HepG2 (cell line): ENCODE data around the gene CPNE1. TPM values are rescaled to one million over a fixed set of nuclear protein-coding genes. Genes with fewer than 3 reads are reported as not detected.
A peak's percentile ranks its signal among the peaks of the same experiment; 100 is the strongest.

ENCODE experiments used
- AGO2 ChIP-seq: fragments of 200-400 bp; formaldehyde crosslinking; optimal IDR thresholded peaks from 2 replicates; pipeline ENCODE3; 2017; ENCODE audit warnings: mild to moderate bottlenecking, low read depth, low read length, moderate library complexity
- CEBPB ChIP-seq: IDR thresholded peaks from 2 replicates; pipeline ENCODE4 v1.6.1; 2011; ENCODE audit warnings: low read depth, low read length, improper control_type of control experiment, borderline replicate concordance
- E2F2 ChIP-seq: sonication (generic); formaldehyde crosslinking; IDR thresholded peaks from 2 replicates; pipeline ENCODE4 v1.4.0; 2020; ENCODE audit warnings: missing genetic modification reagents, borderline replicate concordance
- IRF9 ChIP-seq: sonication (generic); formaldehyde crosslinking; IDR thresholded peaks from 2 replicates; pipeline ENCODE4 v1.8.0; 2022; ENCODE audit warnings: missing genetic modification reagents, mild to moderate bottlenecking, borderline replicate concordance
- MED13 ChIP-seq: sonication (generic); formaldehyde crosslinking; IDR thresholded peaks from 2 replicates; pipeline ENCODE4 v1.5.0; 2020; ENCODE audit warnings: missing genetic modification reagents
- NFAT5 ChIP-seq: sonication (generic); formaldehyde crosslinking; IDR thresholded peaks from 2 replicates; pipeline ENCODE4 v1.4.0; 2020; ENCODE audit warnings: missing genetic modification reagents
- PLSCR1 ChIP-seq: sonication (generic); formaldehyde crosslinking; IDR thresholded peaks from 2 replicates; pipeline ENCODE4 v1.5.0; 2020; ENCODE audit warnings: missing genetic modification reagents, mild to moderate bottlenecking, borderline replicate concordance
- POLR2AphosphoS5 ChIP-seq: IDR thresholded peaks from 2 replicates; pipeline ENCODE4 v1.6.1; 2012; ENCODE audit warnings: low read depth, low read length
- PRPF4 ChIP-seq: fragments of 200-400 bp; formaldehyde crosslinking; IDR thresholded peaks from 2 replicates; pipeline ENCODE4 v1.6.1; 2016; ENCODE audit warnings: low read length, low read depth; ENCODE audit not compliant: poor library complexity, severe bottlenecking
- SNAPC5 ChIP-seq: sonication (generic); formaldehyde crosslinking; IDR thresholded peaks from 2 replicates; pipeline ENCODE4 v1.8.1; 2023; ENCODE audit warnings: mild to moderate bottlenecking, missing genetic modification reagents, borderline replicate concordance
- SOX5 ChIP-seq: IDR thresholded peaks from 2 replicates; pipeline ENCODE4 v1.6.1; 2016; ENCODE audit warnings: borderline replicate concordance
- TEAD2 ChIP-seq: sonication (generic); formaldehyde crosslinking; IDR thresholded peaks from 2 replicates; pipeline ENCODE4 v1.9.0; 2021; ENCODE audit warnings: missing genetic modification reagents
- ZBTB21 ChIP-seq: sonication (generic); formaldehyde crosslinking; IDR thresholded peaks from 2 replicates; pipeline ENCODE4 v1.4.0; 2020; ENCODE audit warnings: missing genetic modification reagents
- ZFX ChIP-seq: sonication (generic); formaldehyde crosslinking; IDR thresholded peaks from 2 replicates; pipeline ENCODE4 v1.4.0; 2020; ENCODE audit warnings: mild to moderate bottlenecking, low read depth, missing genetic modification reagents, moderate library complexity
- ZMYM4 ChIP-seq: sonication (generic); formaldehyde crosslinking; IDR thresholded peaks from 2 replicates; pipeline ENCODE4 v1.8.1; 2023; ENCODE audit warnings: mild to moderate bottlenecking, missing genetic modification reagents
- ZNF282 ChIP-seq: fragments of 450-650 bp; IDR thresholded peaks from 2 replicates; pipeline ENCODE4 v1.6.1; 2018; ENCODE audit not compliant: partially characterized antibody
- ZNF674 ChIP-seq: sonication (generic); formaldehyde crosslinking; IDR thresholded peaks from 2 replicates; pipeline ENCODE4 v1.5.0; 2020; ENCODE audit warnings: low read depth, mild to moderate bottlenecking, missing genetic modification reagents
- ZNF879 ChIP-seq: sonication (generic); formaldehyde crosslinking; IDR thresholded peaks from 2 replicates; pipeline ENCODE4 v1.8.1; 2023; ENCODE audit warnings: missing genetic modification reagents
- polyA plus RNA-seq, 8 experiments: library from polyadenylated mRNA; depleted of rRNA in 3 of 8; stranded (reverse) in 7 of 8; unstranded in 1 of 8; fragments of >200 nt; fragmentation: Illumina TruSeq in 4 of 8; extraction: Trizol in 4 of 8; gene quantifications; 2 replicates each; pipeline versions ENCODE4 v1.2.1 to v1.2.3, GENCODE V29; 2011 to 2016; ENCODE audit warnings: low read depth in 4 of 8, missing spikeins in 1 of 8, mixed read lengths in 1 of 8; ENCODE audit not compliant: insufficient read depth in 1 of 8
- total RNA-seq, 5 experiments: library from RNA; depleted of rRNA; stranded (reverse); fragments of >200 nt; fragmentation: Illumina TruSeq; extraction: Trizol; gene quantifications; 2 replicates each; pipeline ENCODE4 v1.2.3, GENCODE V29; 2016; ENCODE audit warnings: low read depth in 1 of 5

CPNE1 gene
- total and polyA plus RNA-seq, 2 of the 13 experiments (the other 11 are each of a cell fraction or from before 2014, with no cell fraction given): 408 to 431 TPM

GRCh38 chr20:35702824-35703695, 38.4 kb upstream of the CPNE1 start (continued):
- no peak for TF ChIP-seq IRF9 (CRISPR knock-in tag)
- 0 out of 2 replicates have a peak, but pooled peaks have one; percentile 25 for TF ChIP-seq SNAPC5
- TF ChIP-seq SOX5 (CRISPR knock-in tag): peak; percentile 27; the same call in 1 of the 2 replicates
- no peak for TF ChIP-seq ZBTB21
- TF ChIP-seq E2F2 (CRISPR knock-in tag): no peak
- TF ChIP-seq ZNF282: no peak
- no peak for TF ChIP-seq ZNF674 (CRISPR knock-in tag)
- TF ChIP-seq ZMYM4: no peak
- TF ChIP-seq AGO2: peak; percentile 96
- no peak for TF ChIP-seq TEAD2
- TF ChIP-seq ZNF879 (CRISPR knock-in tag): no peak
- TF ChIP-seq ZFX (CRISPR knock-in tag): no peak
- TF ChIP-seq NFAT5 (CRISPR knock-in tag): no peak
- no peak for TF ChIP-seq PRPF4
- TF ChIP-seq MED13 (CRISPR knock-in tag): no peak
- no peak for TF ChIP-seq PLSCR1
- TF ChIP-seq CEBPB: no peak
- peak; percentile 50 for TF ChIP-seq POLR2AphosphoS5
